SK-N-MC (cell line): Measurements from ENCODE around the gene PPP6C.
"Not testable (repeated sequence)": the region's sequence is repeated elsewhere in the genome, so short reads cannot be mapped to it uniquely, and the experiment has no call there.

ENCODE experiments used
- DNase-seq: peaks from one replicate; pipeline ENCODE4 v3.0.0-alpha.2; 2011; ENCODE audit warnings: low read depth, low spot score
- H3K27ac ChIP-seq: fragments of 200-600 bp; sonication (generic); 2 replicates; pipeline ENCODE4 v1.5.1; 2016; ENCODE audit warnings: mixed run types
- H3K36me3 ChIP-seq: fragments of 200-600 bp; sonication (generic); 2 replicates; pipeline ENCODE4 v1.6.1; 2017; ENCODE audit warnings: antibody characterized with exemption, low read length, mixed read lengths; ENCODE audit not compliant: insufficient read depth
- H3K4me3 ChIP-seq: fragments of 200-600 bp; sonication (generic); 2 replicates; pipeline ENCODE4 v1.5.1; 2016
- H3K9ac ChIP-seq: fragments of 200-600 bp; sonication (generic); 2 replicates; pipeline ENCODE4 v1.8.0; 2017; ENCODE audit warnings: mixed run types, mixed read lengths; ENCODE audit not compliant: insufficient read length
- H3K9me3 ChIP-seq: fragments of 200-600 bp; sonication (generic); 2 replicates; pipeline ENCODE4 v1.6.1; 2017; ENCODE audit warnings: low read depth, mild to moderate bottlenecking, antibody characterized with exemption, low read length, moderate library complexity, mixed read lengths
- EZH2 ChIP-seq: fragments of 200-600 bp; sonication (generic); IDR thresholded peaks from one replicate; pipeline ENCODE4 v1.6.1; 2017; ENCODE audit warnings: antibody characterized with exemption
- FOXP2 ChIP-seq: optimal IDR thresholded peaks from 2 replicates; pipeline ENCODE3; 2011; ENCODE audit warnings: mild to moderate bottlenecking, moderate library complexity; ENCODE audit not compliant: insufficient read depth; ENCODE audit errors: extremely low read length, control extremely low read depth
- POLR2AphosphoS5 ChIP-seq: IDR thresholded peaks from 2 replicates; pipeline ENCODE4 v1.6.1; 2012; ENCODE audit warnings: mild to moderate bottlenecking, low read depth, low read length, borderline replicate concordance

The PPP6C gene

GRCh38 chr9:125189361-125190289 lies at the start of gene PPP6C:
Gene PPP6C (minus strand): TSS chr9:125189803. CDS start chr9:125189718, 85 bp downstream.
- H3K9me3 ChIP-seq: no peaks in the 10 kb centered on the region
- H3K27ac ChIP-seq: peak within 1 kb of the TSS; percentile 89
- H3K9ac ChIP-seq: peak within 1 kb of the TSS; percentile 96
- no peaks in the 10 kb centered on the region for H3K36me3 ChIP-seq
- TF ChIP-seq FOXP2 (peak; percentile 34), EZH2 (no peak), POLR2AphosphoS5 (peak; percentile 82)
- peak; percentile 55 for DNase-seq
- H3K4me3 ChIP-seq: peak within 1 kb of the TSS; percentile 89

GRCh38 chr9:125238915-125239446 lies 49.4 kb upstream of the PPP6C start:
- Histone ChIP-seq H3K36me3 (peaks cover 61% of the 10 kb centered on the region), H3K9ac (peak overlapping the region; percentile 46), H3K4me3 (peak overlapping the region; percentile 97), H3K9me3 (no peaks in the 10 kb centered on the region), H3K27ac (no peak overlapping the region)
- DNase-seq: no peak
- TF ChIP-seq EZH2 (no peak), FOXP2 (no peak)

GRCh38 chr9:125238127-125238914 lies 48.7 kb upstream of the PPP6C start:
- 0 out of 2 replicates have a peak overlapping the region, but pooled peaks have one; percentile 44 for H3K27ac ChIP-seq
- H3K36me3 ChIP-seq: peaks cover 66% of the 10 kb centered on the region
- peak overlapping the region; percentile 46 for H3K9ac ChIP-seq
- DNase-seq: no peak
- 0 out of 2 replicates have a peak, but pooled peaks have one; percentile 2 for TF ChIP-seq POLR2AphosphoS5
- TF ChIP-seq EZH2: no peak
- TF ChIP-seq FOXP2: no peak
- no peaks in the 10 kb centered on the region for H3K9me3 ChIP-seq
- peak overlapping the region; percentile 97 for H3K4me3 ChIP-seq

GRCh38 chr9:125236520-125237159 lies 47.0 kb upstream of the PPP6C start:
- 0 out of 2 replicates have a peak overlapping the region, but pooled peaks have one; percentile 17 for H3K4me3 ChIP-seq
- DNase-seq, H3K9me3 ChIP-seq, H3K9ac ChIP-seq: not testable (repeated sequence)
- 0 out of 2 replicates have a peak overlapping the region, but pooled peaks have one; percentile 31 for H3K27ac ChIP-seq
- H3K36me3 ChIP-seq: peaks cover 69% of the 10 kb centered on the region

GRCh38 chr9:125235804-125236519 lies 46.4 kb upstream of the PPP6C start:
- Histone ChIP-seq H3K36me3 (peaks cover 69% of the 10 kb centered on the region), H3K9me3 (no peaks in the 10 kb centered on the region), H3K27ac (0 out of 2 replicates have a peak overlapping the region, but pooled peaks have one; percentile 31), H3K9ac (no peak overlapping the region), H3K4me3 (0 out of 2 replicates have a peak overlapping the region, but pooled peaks have one; percentile 1)
- TF ChIP-seq FOXP2 (no peak), POLR2AphosphoS5 (no peak), EZH2 (no peak)
- DNase-seq: no peak

GRCh38 chr9:125234099-125234498 lies 44.5 kb upstream of the PPP6C start:
- H3K27ac ChIP-seq: peak overlapping the region; percentile 67
- not testable (repeated sequence) for H3K9ac ChIP-seq, DNase-seq, H3K9me3 ChIP-seq, H3K4me3 ChIP-seq
- peaks cover 54% of the 10 kb centered on the region for H3K36me3 ChIP-seq

- no peaks in the 10 kb centered on the region for H3K9me3 ChIP-seq
- peak overlapping the region; percentile 67 for H3K27ac ChIP-seq
- H3K9ac ChIP-seq: no peak overlapping the region
- H3K36me3 ChIP-seq: peaks cover 49% of the 10 kb centered on the region
- DNase-seq: no peak
- TF ChIP-seq EZH2 (no peak), POLR2AphosphoS5 (no peak), FOXP2 (no peak)
- no peak overlapping the region for H3K4me3 ChIP-seq
These were observed 44.1 kb upstream of the PPP6C start for GRCh38 chr9:125233678-125234077.
